HG02623 (cell line): ENCODE results near the gene USH1C.

ENCODE experiments used
- ATAC-seq: cut with Tn5 transposase; IDR thresholded peaks from one replicate; pipeline ENCODE4 v1.9.1; 2021; ENCODE audit warnings: moderate library complexity; ENCODE audit not compliant: unreplicated experiment

USH1C gene

GRCh38 chr11:17477361-17477760 lies 66.9 kb downstream of the USH1C start:
- ATAC-seq, result no peak

- no peak for ATAC-seq
These were observed 67.2 kb downstream of the USH1C start for GRCh38 chr11:17477084-17477333.

- ATAC-seq, result no peak
These were observed 67.7 kb downstream of the USH1C start, which contains the start of gene ABCC8 for GRCh38 chr11:17476317-17477083. Gene ABCC8, minus strand, starts transcription at chr11:17476845. Its CDS starts 69 bp downstream, at chr11:17476776.

- ATAC-seq, result no peak
These were observed 68.4 kb downstream of the USH1C start for GRCh38 chr11:17475666-17476316.

- no peak for ATAC-seq
These were observed 71.0 kb downstream of the USH1C start for GRCh38 chr11:17473071-17473744.

- ATAC-seq, result no peak
These were observed 71.7 kb downstream of the USH1C start for GRCh38 chr11:17472467-17472866.

- ATAC-seq, result no peak
These were observed 72.7 kb downstream of the USH1C start for GRCh38 chr11:17471501-17471900.

GRCh38 chr11:17469998-17470397 lies 74.2 kb downstream of the USH1C start:
- no peak for ATAC-seq

GRCh38 chr11:17468122-17468521 lies 76.1 kb downstream of the USH1C start:
- no peak for ATAC-seq

- ATAC-seq, result no peak
These were observed 80.6 kb downstream of the USH1C start for GRCh38 chr11:17463546-17464174.

- no peak for ATAC-seq
These were observed 81.3 kb downstream of the USH1C start for GRCh38 chr11:17462940-17463339.

- no peak for ATAC-seq
These were observed 83.8 kb downstream of the USH1C start for GRCh38 chr11:17460406-17460805.

- ATAC-seq, result no peak
These were observed 84.8 kb downstream of the USH1C start for GRCh38 chr11:17459236-17459896.

GRCh38 chr11:17458268-17458667 lies 85.9 kb downstream of the USH1C start:
- ATAC-seq, result no peak

GRCh38 chr11:17457396-17458173 lies 86.6 kb downstream of the USH1C start:
- no peak for ATAC-seq

GRCh38 chr11:17452668-17453067 lies 91.5 kb downstream of the USH1C start:
- no peak for ATAC-seq

- no peak for ATAC-seq
These were observed 95.1 kb downstream of the USH1C start for GRCh38 chr11:17449158-17449557.

GRCh38 chr11:17446482-17446881 lies 97.7 kb downstream of the USH1C start:
- no peak for ATAC-seq

GRCh38 chr11:17445240-17445795 lies 98.9 kb downstream of the USH1C start:
- no peak for ATAC-seq
